Activated T-cell treated with anti-CD3 and anti-CD28 coated beads, Interleukin-2, amount 50 U/mL, for 24 hours (primary cell): ENCODE data around the gene TRIM65.

ENCODE experiments used
- DNase-seq: peaks from one replicate; pipeline ENCODE4 v3.0.0-alpha.2; 2020
- H3K27ac Mint-ChIP-seq: 2 replicates; pipeline ENCODE4 v1.8.0; 2020; ENCODE audit warnings: mild to moderate bottlenecking, mixed read lengths
- H3K27me3 Mint-ChIP-seq: 2 replicates; pipeline ENCODE4 v1.8.0; 2020; ENCODE audit warnings: mixed read lengths
- H3K36me3 Mint-ChIP-seq: 2 replicates; pipeline ENCODE4 v1.8.0; 2020; ENCODE audit warnings: low read depth, mixed read lengths
- H3K4me1 Mint-ChIP-seq: 2 replicates; pipeline ENCODE4 v1.8.0; 2020; ENCODE audit warnings: low read depth, mixed read lengths
- H3K4me3 Mint-ChIP-seq: 2 replicates; pipeline ENCODE4 v1.8.0; 2020; ENCODE audit warnings: mild to moderate bottlenecking, moderate library complexity, mixed read lengths
- H3K9me3 Mint-ChIP-seq: 2 replicates; pipeline ENCODE4 v1.8.0; 2020; ENCODE audit warnings: mixed read lengths

The TRIM65 gene

GRCh38 chr17:75896415-75897159 is at the start of gene TRIM65:
TSS of gene TRIM65 (minus strand) at chr17:75896951. CDS start at chr17:75896937, 14 bp downstream.
- H3K36me3 Mint-ChIP-seq = peaks cover 75% of the 10 kb centered on the region
- H3K9me3 Mint-ChIP-seq = no peaks in the 10 kb centered on the region
- H3K4me3 Mint-ChIP-seq = peak within 1 kb of the TSS; percentile 84
- no peaks in the 10 kb centered on the region for H3K27me3 Mint-ChIP-seq
- H3K4me1 Mint-ChIP-seq = peaks cover 25% of the 10 kb centered on the region
- peak within 1 kb of the TSS; percentile 92 for H3K27ac Mint-ChIP-seq
- DNase-seq = peak; percentile 93

- H3K4me1 Mint-ChIP-seq = peaks cover 13% of the 10 kb centered on the region
- H3K4me3 Mint-ChIP-seq = no peak overlapping the region
- H3K27me3 Mint-ChIP-seq = no peaks in the 10 kb centered on the region
- H3K9me3 Mint-ChIP-seq = no peaks in the 10 kb centered on the region
- H3K36me3 Mint-ChIP-seq = peaks cover 49% of the 10 kb centered on the region
- H3K27ac Mint-ChIP-seq = no peak overlapping the region
- DNase-seq = no peak
Measured at GRCh38 chr17:75945211-75945610, 48.5 kb upstream of the TRIM65 start.

GRCh38 chr17:75943491-75943890 is 46.7 kb upstream of the TRIM65 start:
- Mint-ChIP-seq H3K27ac (no peak overlapping the region), H3K36me3 (peaks cover 33% of the 10 kb centered on the region), H3K4me3 (no peak overlapping the region), H3K27me3 (no peaks in the 10 kb centered on the region), H3K4me1 (peaks cover 15% of the 10 kb centered on the region), H3K9me3 (no peaks in the 10 kb centered on the region)
- DNase-seq = no peak

- H3K27ac Mint-ChIP-seq = no peak overlapping the region
- H3K4me1 Mint-ChIP-seq = peaks cover 15% of the 10 kb centered on the region
- no peak overlapping the region for H3K4me3 Mint-ChIP-seq
- H3K9me3 Mint-ChIP-seq = no peaks in the 10 kb centered on the region
- DNase-seq = no peak
- H3K36me3 Mint-ChIP-seq = peaks cover 24% of the 10 kb centered on the region
- no peaks in the 10 kb centered on the region for H3K27me3 Mint-ChIP-seq
Measured at GRCh38 chr17:75942473-75942872, 45.7 kb upstream of the TRIM65 start.

GRCh38 chr17:75941442-75941819 is 44.7 kb upstream of the TRIM65 start:
- peak overlapping the region; percentile 94 for H3K4me3 Mint-ChIP-seq
- no peaks in the 10 kb centered on the region for H3K27me3 Mint-ChIP-seq
- H3K4me1 Mint-ChIP-seq = peaks cover 15% of the 10 kb centered on the region
- peaks cover 15% of the 10 kb centered on the region for H3K36me3 Mint-ChIP-seq
- H3K27ac Mint-ChIP-seq = peak overlapping the region; percentile 87
- DNase-seq = no peak
- H3K9me3 Mint-ChIP-seq = no peaks in the 10 kb centered on the region

GRCh38 chr17:75940727-75941441 is 44.1 kb upstream of the TRIM65 start, which contains the start of gene FBF1:
TSS of gene FBF1 (minus strand) at chr17:75941042. CDS start at chr17:75938149, 2,893 bp downstream.
- Mint-ChIP-seq H3K9me3 (no peaks in the 10 kb centered on the region), H3K27ac (peak within 1 kb of the TSS; percentile 88), H3K4me1 (peaks cover 15% of the 10 kb centered on the region), H3K4me3 (peak within 1 kb of the TSS; percentile 94), H3K27me3 (no peaks in the 10 kb centered on the region), H3K36me3 (peaks cover 9% of the 10 kb centered on the region)
- DNase-seq = peak; percentile 90

- no peak for DNase-seq
- H3K4me3 Mint-ChIP-seq = no peak overlapping the region
- H3K27me3 Mint-ChIP-seq = no peaks in the 10 kb centered on the region
- H3K4me1 Mint-ChIP-seq = peaks cover 15% of the 10 kb centered on the region
- peaks cover 7% of the 10 kb centered on the region for H3K36me3 Mint-ChIP-seq
- no peaks in the 10 kb centered on the region for H3K9me3 Mint-ChIP-seq
- no peak overlapping the region for H3K27ac Mint-ChIP-seq
Measured at GRCh38 chr17:75937652-75938051, 40.9 kb upstream of the TRIM65 start.

- peaks cover 11% of the 10 kb centered on the region for H3K36me3 Mint-ChIP-seq
- no peak overlapping the region for H3K4me3 Mint-ChIP-seq
- no peak overlapping the region for H3K27ac Mint-ChIP-seq
- no peaks in the 10 kb centered on the region for H3K4me1 Mint-ChIP-seq
- no peaks in the 10 kb centered on the region for H3K9me3 Mint-ChIP-seq
- no peaks in the 10 kb centered on the region for H3K27me3 Mint-ChIP-seq
- no peak for DNase-seq
Measured at GRCh38 chr17:75933808-75934207, 37.1 kb upstream of the TRIM65 start.

- no peak overlapping the region for H3K27ac Mint-ChIP-seq
- no peaks in the 10 kb centered on the region for H3K4me1 Mint-ChIP-seq
- H3K4me3 Mint-ChIP-seq = no peak overlapping the region
- no peak for DNase-seq
- H3K9me3 Mint-ChIP-seq = no peaks in the 10 kb centered on the region
- H3K27me3 Mint-ChIP-seq = no peaks in the 10 kb centered on the region
- peaks cover 13% of the 10 kb centered on the region for H3K36me3 Mint-ChIP-seq
Measured at GRCh38 chr17:75932852-75933251, 36.1 kb upstream of the TRIM65 start.

- Mint-ChIP-seq H3K9me3 (no peaks in the 10 kb centered on the region), H3K27ac (no peak overlapping the region), H3K4me3 (no peak overlapping the region), H3K27me3 (no peaks in the 10 kb centered on the region), H3K4me1 (no peaks in the 10 kb centered on the region), H3K36me3 (peaks cover 27% of the 10 kb centered on the region)
- no peak for DNase-seq
Measured at GRCh38 chr17:75931062-75931461, 34.3 kb upstream of the TRIM65 start.

- Mint-ChIP-seq H3K4me1 (no peaks in the 10 kb centered on the region), H3K27ac (no peak overlapping the region), H3K27me3 (no peaks in the 10 kb centered on the region), H3K9me3 (no peaks in the 10 kb centered on the region), H3K4me3 (no peak overlapping the region), H3K36me3 (peaks cover 35% of the 10 kb centered on the region)
- no peak for DNase-seq
Measured at GRCh38 chr17:75927286-75927922, 30.7 kb upstream of the TRIM65 start.

- Mint-ChIP-seq H3K4me1 (no peaks in the 10 kb centered on the region), H3K36me3 (peaks cover 35% of the 10 kb centered on the region), H3K27ac (no peak overlapping the region), H3K9me3 (no peaks in the 10 kb centered on the region), H3K4me3 (no peak overlapping the region), H3K27me3 (no peaks in the 10 kb centered on the region)
- no peak for DNase-seq
Measured at GRCh38 chr17:75926456-75926855, 29.7 kb upstream of the TRIM65 start.

GRCh38 chr17:75925912-75926311 is 29.2 kb upstream of the TRIM65 start:
- DNase-seq = no peak
- H3K27ac Mint-ChIP-seq = no peak overlapping the region
- no peaks in the 10 kb centered on the region for H3K27me3 Mint-ChIP-seq
- H3K36me3 Mint-ChIP-seq = peaks cover 39% of the 10 kb centered on the region
- no peak overlapping the region for H3K4me3 Mint-ChIP-seq
- no peaks in the 10 kb centered on the region for H3K4me1 Mint-ChIP-seq
- no peaks in the 10 kb centered on the region for H3K9me3 Mint-ChIP-seq

GRCh38 chr17:75925103-75925502 is 28.4 kb upstream of the TRIM65 start:
- Mint-ChIP-seq H3K4me1 (no peaks in the 10 kb centered on the region), H3K9me3 (no peaks in the 10 kb centered on the region), H3K27me3 (no peaks in the 10 kb centered on the region), H3K27ac (no peak overlapping the region), H3K4me3 (no peak overlapping the region), H3K36me3 (peaks cover 37% of the 10 kb centered on the region)
- no peak for DNase-seq
